GM21529 (cell line): ENCODE measurements around the gene PRX.

ENCODE experiments used
- ATAC-seq: cut with Tn5 transposase; IDR thresholded peaks from one replicate; pipeline ENCODE4 v1.9.1; 2021; ENCODE audit not compliant: unreplicated experiment

PRX gene

GRCh38 chr19:40365613-40366401, 47.4 kb downstream of the PRX start:
- no peak for ATAC-seq

- no peak for ATAC-seq
Measured at GRCh38 chr19:40365010-40365409, 48.2 kb downstream of the PRX start.

- ATAC-seq: no peak
Measured at GRCh38 chr19:40363069-40363468, 50.1 kb downstream of the PRX start.

- no peak for ATAC-seq
Measured at GRCh38 chr19:40362160-40362559, 51.0 kb downstream of the PRX start.

- no peak for ATAC-seq
Measured at GRCh38 chr19:40360708-40361241, 52.4 kb downstream of the PRX start.

GRCh38 chr19:40360020-40360707, 53.0 kb downstream of the PRX start:
- no peak for ATAC-seq

- ATAC-seq: no peak
Measured at GRCh38 chr19:40358773-40359172, 54.4 kb downstream of the PRX start.

GRCh38 chr19:40357640-40358039, 55.5 kb downstream of the PRX start:
- no peak for ATAC-seq

- ATAC-seq: no peak
Measured at GRCh38 chr19:40356681-40357595, 56.2 kb downstream of the PRX start.

- no peak for ATAC-seq
Measured at GRCh38 chr19:40355975-40356680, 57.0 kb downstream of the PRX start.

- ATAC-seq: no peak
Measured at GRCh38 chr19:40348961-40349507, 64.1 kb downstream of the PRX start.

GRCh38 chr19:40348125-40348913, 64.9 kb downstream of the PRX start, which contains the start of the genes C19orf47 and PLD3:
Gene C19orf47, minus strand, starts transcription at chr19:40348397. Its CDS starts 6,540 bp downstream, at chr19:40341857.
Gene PLD3, plus strand, starts transcription at chr19:40348695. Its CDS starts 17,789 bp downstream, at chr19:40366484.
- peak; percentile 89 for ATAC-seq

GRCh38 chr19:40344422-40344821, 68.8 kb downstream of the PRX start:
- no peak for ATAC-seq
